ENCODE measurements around the gene MEF2A. TPM values are rescaled to one million over a fixed set of nuclear protein-coding genes. Genes with fewer than 3 reads are reported as not detected.

MEF2A gene
- total and polyA plus RNA-seq, 10 of the 15 experiments (the other 5 are each of a cell fraction or from before 2014, with no cell fraction given), result 7.2 to 46.7 (median 35.9) TPM

GRCh38 chr15:99692825-99693224 is 127.0 kb downstream of the MEF2A start:
- Histone ChIP-seq H3K4me2 (ENCODE audit: control insufficient read depth, insufficient read depth) (no peak overlapping the region), H2AFZ (ENCODE audit: control insufficient read depth, low read depth, low read length) (no peak overlapping the region), H4K20me1 (ENCODE audit: control insufficient read depth, insufficient read depth) (no peaks in the 10 kb centered on the region), H3K27me3 (replicated peaks in 1 of 2; ENCODE audit: control insufficient read depth in 2 of 2, insufficient read depth in 2 of 2, low read length in 1 of 2) (no peaks in the 10 kb centered on the region), H3K4me3 (no peak overlapping the region), H3K27ac (ENCODE audit: control insufficient read depth, insufficient read depth) (no peak overlapping the region), H3K79me2 (ENCODE audit: control insufficient read depth, insufficient read depth, low read length) (no peaks in the 10 kb centered on the region), H3K36me3 (ENCODE audit: control insufficient read depth in 2 of 2, insufficient read depth in 2 of 2, low read length in 1 of 2) (peaks cover 2 to 15% of the 10 kb centered on the region in 2 experiments; a peak in 3 of 4 replicates), H3K9ac (ENCODE audit: control insufficient read depth, insufficient read depth, low read length) (no peak overlapping the region), H3K9me3 (replicated peaks; ENCODE audit: control insufficient read depth, insufficient read depth, low read length) (no peaks in the 10 kb centered on the region), H3K4me1 (ENCODE audit: control insufficient read depth, insufficient read depth, low read length) (no peaks in the 10 kb centered on the region)
- ATAC-seq, result peak; percentile 43; the same call in 2 of the 3 replicates
- DNase-seq (ENCODE audit: low read depth, low spot score), result no peak
- no TSS peak for BruUV-seq (replicated peaks)
- in situ Hi-C loops (cut with MboI) (no loop called here), intact Hi-C loops (cut with micrococcal nuclease; ENCODE audit: unreplicated experiment) (no loop called here)
- ChIA-PET RAD21 (ENCODE audit: unreplicated experiment) (interaction anchor here (0.5 to 2.3 kb wide), 2 partner anchors 11 to 64 kb away, joined by 3 to 11 read pairs; no protein-coding TSS in a partner anchor), POLR2A (interaction anchor here (0.6 to 0.7 kb wide), 2 partner anchors 35 to 153 kb away, joined by 4 read pairs; no protein-coding TSS in a partner anchor), CTCF (interaction anchor here (0.7 to 1.3 kb wide), 4 partner anchors 12 to 128 kb away, joined by 3 to 7 read pairs (median 5); no protein-coding TSS in a partner anchor), SMC1A (ENCODE audit: uncharacterized antibody, unreplicated experiment) (interaction anchor here (0.8 to 1.9 kb wide), 9 partner anchors 10 to 406 kb away, joined by 3 to 11 read pairs (median 4); no protein-coding TSS in a partner anchor)
- TF ChIP-seq ZZZ3 (IDR thresholded peaks at IDR 0.05; ENCODE audit: control insufficient read depth, insufficient read length, low read depth) (no peak), STAT3 (IDR thresholded peaks at IDR 0.05; ENCODE audit: low read depth, low read length) (no peak), POLR2AphosphoS2 (IDR thresholded peaks at IDR 0.05; ENCODE audit: low read depth, low read length) (no peak), BMI1 (IDR thresholded peaks at IDR 0.05; ENCODE audit: borderline replicate concordance) (no peak), USF2 (IDR thresholded peaks at IDR 0.05; ENCODE audit: borderline replicate concordance, low read depth, low read length) (no peak), FOS (IDR thresholded peaks at IDR 0.05; ENCODE audit: borderline replicate concordance, extremely low read depth, insufficient read length) (no peak), MYC (IDR thresholded peaks at IDR 0.05; ENCODE audit: insufficient read depth, insufficient read length, insufficient replicate concordance, low read length, severe bottlenecking) (no peak), WRNIP1 (IDR thresholded peaks at IDR 0.05; ENCODE audit: borderline replicate concordance, low read depth, low read length) (no peak), CBFB (IDR thresholded peaks at IDR 0.05; ENCODE audit: low read depth) (no peak), SMAD5 (IDR thresholded peaks at IDR 0.05; ENCODE audit: low read depth) (no peak), SMC3 (IDR thresholded peaks at IDR 0.05; ENCODE audit: borderline replicate concordance, low read length) (no peak)
- TF ChIP-seq, protein P1, sequence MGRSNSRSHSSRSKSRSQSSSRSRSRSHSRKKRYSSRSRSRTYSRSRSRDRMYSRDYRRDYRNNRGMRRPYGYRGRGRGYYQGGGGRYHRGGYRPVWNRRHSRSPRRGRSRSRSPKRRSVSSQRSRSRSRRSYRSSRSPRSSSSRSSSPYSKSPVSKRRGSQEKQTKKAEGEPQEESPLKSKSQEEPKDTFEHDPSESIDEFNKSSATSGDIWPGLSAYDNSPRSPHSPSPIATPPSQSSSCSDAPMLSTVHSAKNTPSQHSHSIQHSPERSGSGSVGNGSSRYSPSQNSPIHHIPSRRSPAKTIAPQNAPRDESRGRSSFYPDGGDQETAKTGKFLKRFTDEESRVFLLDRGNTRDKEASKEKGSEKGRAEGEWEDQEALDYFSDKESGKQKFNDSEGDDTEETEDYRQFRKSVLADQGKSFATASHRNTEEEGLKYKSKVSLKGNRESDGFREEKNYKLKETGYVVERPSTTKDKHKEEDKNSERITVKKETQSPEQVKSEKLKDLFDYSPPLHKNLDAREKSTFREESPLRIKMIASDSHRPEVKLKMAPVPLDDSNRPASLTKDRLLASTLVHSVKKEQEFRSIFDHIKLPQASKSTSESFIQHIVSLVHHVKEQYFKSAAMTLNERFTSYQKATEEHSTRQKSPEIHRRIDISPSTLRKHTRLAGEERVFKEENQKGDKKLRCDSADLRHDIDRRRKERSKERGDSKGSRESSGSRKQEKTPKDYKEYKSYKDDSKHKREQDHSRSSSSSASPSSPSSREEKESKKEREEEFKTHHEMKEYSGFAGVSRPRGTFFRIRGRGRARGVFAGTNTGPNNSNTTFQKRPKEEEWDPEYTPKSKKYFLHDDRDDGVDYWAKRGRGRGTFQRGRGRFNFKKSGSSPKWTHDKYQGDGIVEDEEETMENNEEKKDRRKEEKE (IDR thresholded peaks at IDR 0.05), result no peak
- TF ChIP-seq, protein P2, sequence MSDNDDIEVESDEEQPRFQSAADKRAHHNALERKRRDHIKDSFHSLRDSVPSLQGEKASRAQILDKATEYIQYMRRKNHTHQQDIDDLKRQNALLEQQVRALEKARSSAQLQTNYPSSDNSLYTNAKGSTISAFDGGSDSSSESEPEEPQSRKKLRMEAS (IDR thresholded peaks at IDR 0.05; ENCODE audit: low read depth, low read length), result no peak
- no peak for FAIRE-seq
- 0% methylated on average over 3 of the region's 3 CpGs for WGBS (ENCODE audit: insufficient coverage, insufficient replicate concordance, low lambda C conversion rate, missing lambda C conversion rate)
